Left cardiac atrium (tissue), 4 donors: ENCODE data around the gene C19orf44. TPM values are rescaled to one million over a fixed set of nuclear protein-coding genes. Genes with fewer than 3 reads are reported as not detected.

Experiments
- ATAC-seq, 2 donors: fragments of 200-7000 bp; cut with Tn5 transposase; one replicate each; pipeline ENCODE4 v1.9.1; 2020; ENCODE audit warnings: mild to moderate bottlenecking in 2 of 2, moderate library complexity in 2 of 2
- DNase-seq: peaks from one replicate; pipeline ENCODE4 v3.0.0-alpha.2; 2020
- intact Hi-C, 2 donors: fragments of 100-400 bp; cut with DNase I; formaldehyde crosslinking; loops; one replicate each; pipeline versions ENCODE4 v1.14.1 to v1.15.1; 2022 to 2023
- total RNA-seq, 2 donors: library from RNA; stranded (reverse); fragmentation: NEBNext Ultra II Directional; extraction: Animal tissue kit (Norgen Biotek cat#: 25700); gene quantifications; one replicate each; pipeline ENCODE4 v1.2.1, GENCODE V29; 2021
- donor health status: DM: no; HTN: yes; CAD: no.
- donor health status: DM: no; HTN: yes; CAD: no; lungs with severe emphysema.
- donor health status: DM: yes; HTN: yes; CAD: no.
- donor health status: Dilated cardiomyopathy.

Gene C19orf44
- total RNA-seq, 2 donors from 2014 or later = 2.4 to 3.8 TPM

- no peak for ATAC-seq
- intact Hi-C loops = no loop called here
- DNase-seq = no peak
These were observed 63.6 kb downstream of the C19orf44 start for GRCh38 chr19:16559780-16560276.

GRCh38 chr19:16561382-16561781 is 65.2 kb downstream of the C19orf44 start:
- DNase-seq (no peak), ATAC-seq (no peak)
- intact Hi-C loops = no loop called here

GRCh38 chr19:16562608-16563025 is 66.4 kb downstream of the C19orf44 start:
- no peak for DNase-seq
- intact Hi-C loops = no loop called here
- no peak for ATAC-seq

GRCh38 chr19:16564842-16565241 is 68.6 kb downstream of the C19orf44 start:
- ATAC-seq (no peak), DNase-seq (no peak)
- intact Hi-C loops = no loop called here

- DNase-seq = no peak
- ATAC-seq = peak; percentile 24 to 70
- intact Hi-C loops = no loop called here
These were observed 70.0 kb downstream of the C19orf44 start for GRCh38 chr19:16566161-16566560.

GRCh38 chr19:16566702-16567101 is 70.5 kb downstream of the C19orf44 start:
- DNase-seq (no peak), ATAC-seq (no peak)
- intact Hi-C loops = no loop called here

- DNase-seq (no peak), ATAC-seq (no peak)
- intact Hi-C loops = no loop called here
These were observed 73.6 kb downstream of the C19orf44 start for GRCh38 chr19:16569609-16570320.

Other genes starting within 250 kb of the C19orf44 start
- 10 to 100 TPM; 66.4 to 77.5 TPM for gene KLF2, start 171.6 kb upstream of the C19orf44 start, total RNA-seq
- gene EPS15L1, start 24.4 kb upstream of the C19orf44 start, total RNA-seq = 10 to 100 TPM; 59.9 to 67.4 TPM
- gene CALR3, start 227 bp upstream of the C19orf44 start, total RNA-seq = not detected
- gene CHERP, start 46.0 kb downstream of the C19orf44 start, total RNA-seq = 10 to 100 TPM; 20.1 to 25.4 TPM
- gene SLC35E1, start 76.0 kb downstream of the C19orf44 start, total RNA-seq = 10 to 100 TPM; 27.3 to 28.1 TPM
- gene MED26, start 131.8 kb downstream of the C19orf44 start, total RNA-seq = 1 to 10 TPM; 5.0 to 5.6 TPM
- 10 to 100 TPM; 43.2 to 44.5 TPM for gene SMIM7, start 163.8 kb downstream of the C19orf44 start, total RNA-seq
- 10 to 100 TPM in 1 of 2 donors, 1 to 10 TPM in 1; 6.7 to 20.2 TPM for gene TMEM38A, start 164.7 kb downstream of the C19orf44 start, total RNA-seq
- under 1 TPM in 1 of 2 donors, not detected in 1; 0.09 TPM for gene NWD1, start 223.5 kb downstream of the C19orf44 start, total RNA-seq